Hypothalamus (tissue), 51 donors: ENCODE data around the gene YBX1.
A peak's percentile ranks its signal among the peaks of the same experiment; 100 is the strongest.

Experiments
- DNase-seq, 51 donors: peaks; one replicate each; lab custom pipeline; 2025; lab: John Stamatoyannopoulos, UW

The YBX1 gene

GRCh38 chr1:42733415-42734200 is 51.4 kb downstream of the YBX1 start:
- no peak for DNase-seq

- DNase-seq: no peak
Observed at GRCh38 chr1:42734201-42735035, 52.2 kb downstream of the YBX1 start.

GRCh38 chr1:42735056-42735455 is 52.8 kb downstream of the YBX1 start:
- no peak for DNase-seq

GRCh38 chr1:42735477-42736105 is 53.4 kb downstream of the YBX1 start:
- DNase-seq: no peak

- no peak for DNase-seq
Observed at GRCh38 chr1:42736152-42736551, 53.9 kb downstream of the YBX1 start.

- no peak for DNase-seq
Observed at GRCh38 chr1:42736571-42737200, 54.5 kb downstream of the YBX1 start.

GRCh38 chr1:42737257-42737656 is 55.0 kb downstream of the YBX1 start:
- DNase-seq: peak in 6 of 51 donors; percentile 7 to 29 (median 10)

GRCh38 chr1:42737986-42738677 is 55.9 kb downstream of the YBX1 start:
- DNase-seq: no peak

GRCh38 chr1:42738678-42739226 is 56.5 kb downstream of the YBX1 start:
- no peak for DNase-seq

GRCh38 chr1:42739753-42740700 is 57.8 kb downstream of the YBX1 start, which contains the start of gene CLDN19:
TSS of gene CLDN19 (minus strand) at chr1:42740236. CDS start at chr1:42740063, 173 bp downstream.
- no peak for DNase-seq

- DNase-seq: peak in 9 of 51 donors; percentile 5 to 44 (median 23)
Observed at GRCh38 chr1:42740851-42741580, 58.8 kb downstream of the YBX1 start.

GRCh38 chr1:42741706-42742105 is 59.5 kb downstream of the YBX1 start:
- no peak for DNase-seq

- no peak for DNase-seq
Observed at GRCh38 chr1:42742141-42742540, 59.9 kb downstream of the YBX1 start.

- DNase-seq: no peak
Observed at GRCh38 chr1:42742617-42743316, 60.5 kb downstream of the YBX1 start.

- DNase-seq: no peak
Observed at GRCh38 chr1:42743317-42744147, 61.3 kb downstream of the YBX1 start.

- DNase-seq: no peak
Observed at GRCh38 chr1:42744148-42744413, 61.9 kb downstream of the YBX1 start.

- no peak for DNase-seq
Observed at GRCh38 chr1:42745851-42746250, 63.6 kb downstream of the YBX1 start.
